K562 (cell line): Measurements from ENCODE around the gene RUNDC1. TPM values are rescaled to one million over a fixed set of nuclear protein-coding genes. Genes with fewer than 3 reads are reported as not detected.

Experiments used
- ATAC-seq: fragments of 200-7000 bp; cut with Tn5 transposase; 3 replicates; pipeline ENCODE4 v1.9.1; 2020; ENCODE audit warnings: moderate library complexity
- BruUV-seq: library from RNA; stranded (reverse); fragments of 400-500 nt; replicated peaks from 2 replicates; lab custom pipeline; 2021; lab: Mats Ljungman, UMichigan
- CTCF ChIA-PET: fragments of 300-600 bp; formaldehyde crosslinking; extraction: SDS; loops from one replicate; lab custom pipeline; 2021; ENCODE audit warnings: low intra/inter-chr PET ratio; lab: Yijun Ruan, JAX
- POLR2A ChIA-PET: fragments of 300-600, 350-650 bp; sonication (Branson Sonifier 250); formaldehyde crosslinking; extraction: SDS; loops from one replicate; lab custom pipeline; 2021; ENCODE audit warnings: antibody characterized with exemption, inconsistent platforms; lab: Yijun Ruan, JAX
- DNase-seq, 4 experiments: peaks; one replicate each; pipeline versions ENCODE4 v3.0.0 to v3.0.0-alpha.2; 2011 to 2018; ENCODE audit warnings: low spot score in 3 of 4, mixed read lengths in 3 of 4; ENCODE audit errors: extremely low read depth in 1 of 4
- FAIRE-seq: peaks from 2 replicates; lab custom pipeline; 2011; peaks lifted over from hg19 to GRCh38; lab: Jason Lieb, UNC
- H2AFZ ChIP-seq: 2 replicates; pipeline ENCODE4 v1.6.0; 2011; ENCODE audit warnings: low read depth, low read length, control low read depth, inconsistent platforms
- H3K27ac ChIP-seq: fragments of 200-600 bp; 3 replicates; pipeline ENCODE4 v1.8.0; 2011; ENCODE audit warnings: low read depth, mild to moderate bottlenecking, control low read depth, inconsistent platforms, low read length, moderate library complexity, mixed read lengths; ENCODE audit errors: extremely low read depth
- H3K27me3 ChIP-seq, 2 experiments: fragments of 300-600 bp in 1 of 2; 2 replicates in 1 of 2; 3 replicates in 1 of 2; pipeline versions ENCODE4 v1.6.0 to v1.8.0; 2011; ENCODE audit warnings: inconsistent platforms in 2 of 2, low read length in 2 of 2, mild to moderate bottlenecking in 1 of 2, mixed read lengths in 1 of 2, moderate library complexity in 1 of 2; ENCODE audit not compliant: control insufficient read depth in 2 of 2, insufficient read depth in 2 of 2
- H3K36me3 ChIP-seq: fragments of 300-600 bp; 3 replicates; pipeline ENCODE4 v1.8.0; 2011; ENCODE audit warnings: mild to moderate bottlenecking, low read length, inconsistent platforms; ENCODE audit not compliant: control insufficient read depth, insufficient read depth
- H3K4me1 ChIP-seq, 2 experiments: fragments of 200-600 bp in 1 of 2; replicated peaks in 1 of 2; 2 replicates in 1 of 2; 3 replicates in 1 of 2; pipeline versions ENCODE4 v1.5.1 to v1.8.0; 2011; ENCODE audit warnings: inconsistent platforms in 2 of 2, low read length in 2 of 2, mild to moderate bottlenecking in 1 of 2, mixed read lengths in 1 of 2, moderate library complexity in 1 of 2; ENCODE audit not compliant: control insufficient read depth in 2 of 2, insufficient read depth in 2 of 2
- H3K4me2 ChIP-seq: 2 replicates; pipeline ENCODE4 v1.6.1; 2011; ENCODE audit warnings: low read length, control low read depth, inconsistent platforms, mixed read lengths; ENCODE audit not compliant: insufficient read depth
- H3K4me3 ChIP-seq: fragments of 200-600 bp; sonication (generic), shearing (Covaris generic); 2 replicates; pipeline ENCODE4 v1.5.1; 2016; ENCODE audit warnings: control low read depth, inconsistent platforms
- H3K79me2 ChIP-seq: fragments of 200-600 bp; 3 replicates; pipeline ENCODE4 v1.8.0; 2011; ENCODE audit warnings: low read length, inconsistent platforms; ENCODE audit not compliant: control insufficient read depth, insufficient read depth
- H3K9ac ChIP-seq, 2 experiments: 2 replicates each; pipeline versions ENCODE4 v1.6.0 to v1.6.1; 2011; ENCODE audit warnings: low read depth in 2 of 2, low read length in 2 of 2, control low read depth in 1 of 2, inconsistent platforms in 1 of 2, mild to moderate bottlenecking in 1 of 2, mixed read lengths in 1 of 2; ENCODE audit not compliant: insufficient read depth in 1 of 2
- H3K9me1 ChIP-seq: one replicate; pipeline ENCODE4 v1.6.0; 2011; ENCODE audit warnings: inconsistent platforms, mild to moderate bottlenecking, low read length, moderate library complexity; ENCODE audit not compliant: control insufficient read depth, insufficient read depth
- H3K9me3 ChIP-seq: replicated peaks from 2 replicates; pipeline ENCODE4 v1.5.1; 2011; ENCODE audit warnings: low read depth, low read length, inconsistent platforms; ENCODE audit not compliant: control insufficient read depth, insufficient read depth
- H4K20me1 ChIP-seq: replicated peaks from 2 replicates; pipeline ENCODE4 v1.6.1; 2011; ENCODE audit warnings: low read length, inconsistent platforms, mixed read lengths; ENCODE audit not compliant: control insufficient read depth, insufficient read depth
- PATZ1 ChIP-seq: fragments of 250-450 bp; sonication (Bioruptor Pico); IDR thresholded peaks from 2 replicates; pipeline ENCODE4 v1.5.0; 2020; ENCODE audit warnings: mild to moderate bottlenecking, borderline replicate concordance
- RBFOX2 ChIP-seq: fragments of 200-400 bp; formaldehyde crosslinking; IDR thresholded peaks from 2 replicates; pipeline ENCODE4 v1.6.1; 2017; ENCODE audit warnings: low read depth, mild to moderate bottlenecking, low read length, moderate library complexity
- TGIF2 ChIP-seq: sonication (generic); formaldehyde crosslinking; IDR thresholded peaks from 2 replicates; pipeline ENCODE4 v1.8.1; 2022; ENCODE audit warnings: mild to moderate bottlenecking, missing genetic modification reagents, moderate library complexity
- U2AF2 ChIP-seq: fragments of 200-400 bp; formaldehyde crosslinking; optimal IDR thresholded peaks from 2 replicates; pipeline ENCODE3; 2017; ENCODE audit warnings: low read depth, mild to moderate bottlenecking, low read length
- WGBS: fragments of 100-300 bp; shearing (Covaris generic); methylation state at CpG from one replicate; pipeline ENCODE4 v1.1.6; 2016; ENCODE audit warnings: low coverage, mixed read lengths; ENCODE audit not compliant: insufficient coverage; ENCODE audit errors: missing lambda C conversion rate; 5-methylcytosine and 5-hydroxymethylcytosine counted together
- in situ Hi-C: fragments of 300-500 bp; cut with MboI; formaldehyde crosslinking; loops from 4 replicates; pipeline ENCODE4 v1.15.0; 2018; ENCODE audit warnings: inconsistent platforms, mixed read lengths
- intact Hi-C: fragments of 100-400 bp; cut with micrococcal nuclease; formaldehyde crosslinking; loops from 2 replicates; pipeline ENCODE4 v1.14.2; 2022
- polyA plus RNA-seq, 8 experiments: library from polyadenylated mRNA; depleted of rRNA in 4 of 8; stranded (reverse) in 5 of 8; unstranded in 3 of 8; fragments of >200 nt; fragmentation: Nextera tagmentation in 2 of 8; fragmentation: Illumina TruSeq in 1 of 8; extraction: Ambion mirVana in 2 of 8; extraction: Trizol in 1 of 8; gene quantifications; 2 replicates each; pipeline versions ENCODE4 v1.2.1 to v1.2.3, GENCODE V29; 2011 to 2014; ENCODE audit warnings: inconsistent platforms in 1 of 8, missing spikeins in 1 of 8
- total RNA-seq, 7 experiments: library from RNA; depleted of rRNA in 6 of 7; stranded (reverse); fragments of >200 nt in 6 of 7; fragmentation: Illumina TruSeq in 2 of 7; extraction: Trizol in 2 of 7; gene quantifications; 2 replicates each; pipeline versions ENCODE4 v1.2.1 to v1.2.3, GENCODE V29; 2011 to 2021; ENCODE audit warnings: low replicate concordance in 1 of 7

The RUNDC1 gene
- total and polyA plus RNA-seq, 9 of the 15 experiments (the other 6 are each of a cell fraction or from before 2014, with no cell fraction given) = 3.4 to 12.6 (median 9.4) TPM

- CTCF ChIA-PET = no interaction called here
- peak overlapping the region in 1 of 2 experiments; percentile 33; a peak in 2 of 4 replicates for H3K9ac ChIP-seq
- H3K4me2 ChIP-seq = no peak overlapping the region
- peaks cover 10% of the 10 kb centered on the region; the same call in 1 of the 2 replicates for H4K20me1 ChIP-seq
- H3K27ac ChIP-seq = no peak overlapping the region; the same call in 2 of the 3 replicates
- H3K9me1 ChIP-seq = peaks cover 10% of the 10 kb centered on the region
- POLR2A ChIA-PET = interaction anchor here (0.6 to 1.4 kb wide), 9 partner anchors 10 to 354 kb away, joined by 3 to 7 read pairs (median 4); partner anchors contain the start of gene RPL27
- H3K9me3 ChIP-seq = no peaks in the 10 kb centered on the region; the same call in 1 of the 2 replicates
- no peaks in the 10 kb centered on the region for H3K27me3 ChIP-seq
- ATAC-seq (no peak; the same call in 2 of the 3 replicates), DNase-seq (no peak)
- no peak overlapping the region for H3K4me3 ChIP-seq
- in situ Hi-C loops = loop anchor here (10.0 kb wide), 1 partner anchor 301 kb away; no protein-coding TSS in a partner anchor
- peak; percentile 45; the same call in 1 of the 2 replicates for TF ChIP-seq RBFOX2
- TF ChIP-seq PATZ1 (CRISPR knock-in tag) = 0 out of 2 replicates have a peak, but pooled peaks have one; percentile 18
- TF ChIP-seq TGIF2 = no peak
- TF ChIP-seq U2AF2 = no peak
- TF ChIP-seq, all 486 proteins: peak for 2
- no TSS peak for BruUV-seq
- Histone ChIP-seq H2AFZ (no peak overlapping the region), H3K4me1 (peaks cover 19 to 36% of the 10 kb centered on the region in 2 experiments), H3K36me3 (peaks cover 57% of the 10 kb centered on the region; the same call in 2 of the 3 replicates), H3K79me2 (peaks cover 13% of the 10 kb centered on the region)
- FAIRE-seq = no peak
- 85% methylated on average over 10 of the region's 12 CpGs for WGBS
- intact Hi-C loops = no loop called here
Measured at GRCh38 chr17:43014020-43014648, 33.8 kb downstream of the RUNDC1 start.
